GM19240 (cell line): ENCODE measurements around the gene CHRNA5.

Source experiments
- DNase-seq: peaks from one replicate; pipeline ENCODE4 v3.0.0; 2011; ENCODE audit warnings: low spot score; ENCODE audit not compliant: insufficient read length

Gene CHRNA5

DNA sequence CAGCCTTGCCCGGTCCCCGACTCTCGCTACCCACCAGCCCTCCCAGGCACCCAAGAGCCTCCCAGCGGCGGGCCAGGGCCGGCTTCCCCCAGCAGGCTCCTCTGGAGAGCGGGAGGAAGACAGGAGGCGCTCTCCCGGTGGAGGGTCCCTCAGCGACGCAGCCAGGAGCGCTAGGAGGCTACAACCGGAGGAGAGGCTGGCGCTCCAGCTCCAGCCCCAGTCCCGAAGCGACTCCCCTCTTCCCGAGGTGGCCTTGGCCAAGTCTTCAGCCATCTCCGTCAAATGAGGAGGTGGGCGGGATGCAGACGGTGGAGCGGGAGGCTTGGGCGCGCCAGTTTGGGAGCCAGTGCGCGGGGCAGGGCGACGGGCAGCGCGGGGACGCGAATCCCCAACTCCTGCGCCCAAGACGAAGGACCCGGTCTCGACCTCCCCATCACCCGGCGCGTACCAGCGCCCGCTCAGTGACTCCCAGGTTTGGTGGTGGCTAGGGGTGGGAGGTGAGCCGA is 54.8 kb downstream of the CHRNA5 start:
- no peak for DNase-seq

DNA sequence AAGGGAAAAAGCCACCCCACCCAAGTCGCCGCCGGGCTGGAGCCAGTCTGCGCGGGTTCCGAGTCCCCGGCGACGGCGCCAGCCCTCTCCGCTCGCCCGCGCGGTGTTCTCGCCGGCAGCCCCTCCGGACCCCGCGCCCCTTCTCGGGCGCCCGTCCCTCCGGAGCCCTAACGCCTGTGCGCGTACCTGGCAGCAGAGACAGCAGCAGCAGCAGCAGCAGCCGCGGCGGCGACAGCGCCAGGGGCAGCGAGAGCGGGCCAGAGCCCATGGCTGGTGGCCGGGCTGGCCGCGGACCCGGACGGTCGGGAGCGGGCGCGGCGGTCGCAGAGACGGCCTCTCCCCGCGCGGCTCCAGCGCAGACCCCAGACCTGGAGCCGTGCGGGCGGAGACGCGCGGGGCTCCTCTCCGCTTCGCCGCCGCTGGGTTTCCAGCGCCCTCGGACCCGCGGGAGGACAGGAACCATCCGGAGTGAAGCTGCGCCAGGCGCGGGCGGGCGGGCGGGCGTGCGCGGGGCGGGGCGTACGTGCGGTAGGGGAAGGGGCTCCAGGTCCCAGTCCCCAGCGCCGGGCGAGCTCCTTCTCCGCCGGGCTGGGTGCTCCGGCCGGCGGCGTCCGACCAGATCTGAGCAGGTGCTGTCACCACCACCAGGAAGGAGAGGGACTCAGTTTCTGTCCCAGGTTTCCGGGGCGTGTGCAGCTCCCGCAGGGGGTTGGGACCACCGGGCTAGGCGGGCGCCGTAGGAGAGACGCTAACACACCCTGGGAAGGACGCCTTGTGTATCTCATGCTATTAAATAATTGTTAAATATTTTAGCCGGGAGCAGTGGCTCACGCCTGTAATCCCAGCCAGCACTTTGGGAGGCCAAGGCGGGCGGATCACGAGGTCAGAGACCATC is 55.5 kb downstream of the CHRNA5 start, which contains the start of gene CHRNA3:
Gene CHRNA3 (minus strand): TSS at position 470 of the 895 bp plus-strand sequence. CDS start 202 bp downstream, at position 268.
- no peak for DNase-seq

DNA sequence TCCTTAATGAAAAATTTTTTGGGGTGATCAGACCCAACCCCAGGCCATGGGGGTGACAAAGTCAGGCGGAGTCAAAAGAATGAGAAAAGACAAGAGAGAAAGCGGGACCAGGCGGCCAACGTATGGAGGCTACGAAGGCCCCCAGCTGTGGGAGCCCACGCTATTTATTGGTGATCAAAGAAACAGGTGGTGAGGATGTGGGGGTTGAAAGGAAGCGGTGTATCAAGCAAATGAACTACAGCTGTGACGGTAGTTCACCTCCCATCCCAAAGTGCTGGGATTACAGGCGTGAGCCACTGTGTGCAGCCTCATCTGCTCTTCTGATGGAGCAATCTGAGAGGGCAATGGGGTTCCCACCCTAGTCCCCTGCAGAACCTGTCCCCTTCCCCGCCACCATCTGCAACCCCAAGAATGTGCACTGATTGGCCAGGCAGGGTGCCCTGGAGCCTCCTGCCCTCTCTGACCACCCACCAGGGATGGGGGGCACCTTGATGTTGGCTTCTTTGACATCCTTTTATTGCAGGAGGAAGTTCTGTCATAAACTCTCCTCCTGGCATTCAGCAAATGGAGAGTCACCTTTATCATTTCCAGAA is 56.6 kb downstream of the CHRNA5 start:
- no peak for DNase-seq

DNA sequence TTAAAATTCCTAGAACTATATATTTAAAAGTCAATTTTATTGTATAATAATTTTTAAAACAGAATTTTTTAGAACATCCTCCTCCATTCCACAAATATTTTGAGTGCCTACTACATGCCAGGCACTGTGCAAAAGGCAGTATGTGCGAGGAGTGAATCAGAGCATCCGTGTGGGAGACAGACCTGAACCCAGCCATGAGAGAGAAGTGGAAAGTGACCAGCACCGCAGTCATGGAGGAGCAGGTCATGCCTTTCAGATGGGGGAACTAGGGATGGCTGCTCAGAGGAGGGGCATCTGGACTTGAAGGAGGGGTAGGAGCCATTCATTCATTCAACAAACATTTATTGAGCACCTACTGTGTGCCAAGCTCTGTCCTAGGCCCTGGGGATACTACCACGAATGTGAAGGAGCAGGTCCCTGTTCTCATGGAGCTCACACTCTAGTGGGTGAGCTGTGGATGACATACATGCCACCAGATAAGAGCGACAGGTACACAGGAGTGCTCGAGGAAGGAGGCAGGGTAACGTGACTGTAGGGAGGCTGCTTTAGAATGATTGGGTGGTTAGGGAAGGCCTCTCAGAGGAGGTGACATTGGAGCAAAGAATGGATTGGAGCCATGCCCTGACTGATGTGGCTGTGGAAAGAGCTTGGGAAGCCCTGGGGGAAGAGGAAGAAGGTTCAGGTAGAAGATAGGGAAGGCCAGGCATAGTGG is 58.6 kb downstream of the CHRNA5 start:
- DNase-seq = no peak

DNA sequence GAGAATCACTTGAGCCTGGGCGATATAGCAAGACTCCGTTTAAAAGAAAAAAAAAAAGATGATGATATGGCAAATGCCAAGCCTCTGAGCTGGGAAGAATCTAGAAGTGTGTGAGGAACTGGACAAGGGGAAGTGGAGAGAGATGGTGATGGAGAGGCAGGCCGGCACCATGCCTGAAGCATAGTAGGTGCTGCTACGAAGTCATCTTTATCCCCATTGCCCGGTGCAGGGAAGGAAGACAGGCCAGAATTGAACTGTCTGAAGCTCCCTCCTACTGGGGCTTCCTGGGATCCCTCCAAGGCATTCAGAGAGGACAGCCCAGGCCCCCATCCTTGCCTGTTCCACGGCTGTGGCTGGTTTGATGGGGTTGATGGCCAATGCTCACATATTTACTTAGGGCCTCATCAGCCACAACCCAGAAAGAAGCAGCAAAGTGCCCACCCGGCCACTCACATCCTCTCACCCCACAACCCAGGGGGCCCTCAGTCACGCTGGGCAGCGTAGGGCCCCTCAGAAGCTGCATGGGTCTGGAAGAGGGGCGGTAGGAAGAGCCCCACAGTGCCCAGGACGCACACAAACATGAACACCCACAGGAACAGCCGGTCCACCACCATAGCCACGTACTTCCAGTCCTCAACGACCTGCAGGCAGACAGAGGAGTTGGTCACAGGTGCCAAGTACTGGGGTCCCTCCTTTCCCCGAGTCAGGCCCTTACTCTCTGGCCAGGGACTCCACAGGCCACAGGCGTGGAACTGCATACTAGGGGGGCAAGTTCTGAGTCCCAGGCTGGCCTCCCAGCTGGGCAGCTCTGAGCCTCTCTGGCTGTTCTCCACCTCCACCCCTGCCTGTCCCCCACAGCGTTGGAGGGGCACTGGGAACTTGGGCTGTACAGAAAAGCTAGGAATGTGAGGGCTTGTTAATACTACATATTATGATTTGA is 59.6 kb downstream of the CHRNA5 start:
- no peak for DNase-seq

DNA sequence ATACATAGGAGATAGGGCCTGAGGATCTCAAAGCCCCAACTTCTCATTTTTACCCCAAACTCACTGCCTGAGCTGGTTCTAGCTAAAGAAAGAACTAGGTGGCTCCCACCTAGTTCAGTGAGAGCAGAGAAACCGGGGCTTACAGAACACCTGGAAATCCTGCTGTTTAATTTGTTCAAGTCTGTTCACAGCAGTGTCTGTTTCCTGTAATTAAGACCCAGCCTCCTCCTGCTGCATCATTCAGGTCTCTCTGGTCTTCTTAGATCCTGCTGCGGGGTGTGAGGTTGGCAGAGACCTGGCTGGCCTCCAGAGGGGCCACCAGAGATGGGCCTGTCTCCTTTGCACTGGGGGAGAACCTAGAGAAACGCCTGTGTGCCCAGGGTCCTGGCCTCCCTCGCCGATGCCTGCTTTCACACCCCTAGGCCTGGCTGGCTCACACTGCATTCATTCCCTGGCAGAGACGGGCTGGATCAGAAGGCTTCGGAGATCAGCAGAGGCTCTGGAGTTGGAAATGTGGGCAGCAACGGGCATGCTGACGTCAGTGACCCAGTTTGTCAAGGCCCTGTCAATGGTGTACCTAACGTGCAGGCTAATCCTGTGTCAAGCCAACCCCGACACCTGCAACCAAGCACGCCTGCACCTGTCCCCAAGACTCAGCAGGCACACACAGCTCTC is 60.4 kb downstream of the CHRNA5 start:
- DNase-seq = no peak

DNA sequence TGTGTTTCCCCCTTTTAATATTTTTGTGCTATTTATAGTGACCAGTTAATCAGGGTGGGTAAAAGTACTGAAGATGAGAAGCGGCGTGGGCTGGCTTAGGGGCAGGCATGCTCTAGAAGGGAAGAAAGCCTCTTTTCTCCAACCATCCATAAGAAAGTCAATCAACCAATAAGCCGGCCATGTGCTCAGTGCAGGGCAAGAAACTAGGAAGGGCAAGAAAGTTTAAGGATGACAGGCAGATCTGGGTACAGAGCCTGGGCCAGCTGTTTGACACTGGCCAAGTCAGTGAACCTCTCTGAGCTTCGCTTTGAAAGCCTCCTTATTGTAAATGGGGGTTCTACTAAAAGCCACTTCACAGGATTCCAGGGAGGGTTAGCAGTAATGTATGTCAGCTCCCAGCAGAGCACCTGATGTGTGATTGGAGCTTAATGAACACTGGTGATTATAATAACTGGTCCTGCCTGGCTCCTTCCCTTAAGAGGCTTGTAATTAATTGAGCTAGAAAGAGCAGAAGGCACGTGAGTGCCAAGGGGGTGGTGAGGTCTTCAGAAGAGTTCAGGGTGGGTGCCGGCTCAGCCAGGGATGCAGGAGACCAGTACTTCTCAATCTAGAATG is 61.2 kb downstream of the CHRNA5 start:
- DNase-seq = no peak

DNA sequence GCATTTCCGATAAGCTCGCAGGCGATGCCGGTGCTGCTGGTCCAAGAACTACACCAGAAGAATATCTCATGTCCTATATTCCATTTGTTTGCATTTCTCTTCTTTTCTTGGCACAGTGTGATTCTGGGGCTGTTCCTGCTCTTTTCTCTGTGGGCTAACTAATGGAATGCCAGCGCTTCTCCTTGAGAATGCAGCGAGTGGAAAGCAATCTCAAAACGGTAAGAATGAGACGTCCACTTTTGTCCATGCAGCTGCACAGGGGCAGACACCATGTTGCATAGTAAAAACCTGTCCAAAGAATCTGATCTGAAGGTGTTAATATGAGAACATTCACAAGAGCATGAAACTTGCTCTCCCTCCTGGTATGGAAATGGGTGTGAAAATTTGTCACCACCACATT is 62.0 kb downstream of the CHRNA5 start:
- no peak for DNase-seq

DNA sequence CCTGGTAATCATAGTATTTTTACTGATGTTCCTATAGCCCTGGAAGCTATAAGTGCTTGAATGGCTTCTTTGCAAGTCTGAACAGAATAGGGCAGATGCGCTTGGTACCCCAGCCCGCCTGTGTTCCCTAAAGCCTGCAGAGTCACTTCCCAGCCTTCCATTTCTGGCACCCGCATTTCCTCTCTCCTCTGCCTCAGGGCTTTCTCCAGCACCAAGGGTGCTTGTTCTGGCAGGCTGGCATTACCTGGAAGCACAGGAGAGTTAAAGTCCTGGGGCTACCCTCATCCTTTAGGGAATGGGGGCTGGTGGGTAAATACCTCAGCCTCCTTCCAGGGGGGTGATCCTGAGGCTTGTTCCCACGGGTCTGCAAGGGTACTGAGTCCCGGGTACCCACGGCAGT is 62.9 kb downstream of the CHRNA5 start:
- DNase-seq = no peak

DNA sequence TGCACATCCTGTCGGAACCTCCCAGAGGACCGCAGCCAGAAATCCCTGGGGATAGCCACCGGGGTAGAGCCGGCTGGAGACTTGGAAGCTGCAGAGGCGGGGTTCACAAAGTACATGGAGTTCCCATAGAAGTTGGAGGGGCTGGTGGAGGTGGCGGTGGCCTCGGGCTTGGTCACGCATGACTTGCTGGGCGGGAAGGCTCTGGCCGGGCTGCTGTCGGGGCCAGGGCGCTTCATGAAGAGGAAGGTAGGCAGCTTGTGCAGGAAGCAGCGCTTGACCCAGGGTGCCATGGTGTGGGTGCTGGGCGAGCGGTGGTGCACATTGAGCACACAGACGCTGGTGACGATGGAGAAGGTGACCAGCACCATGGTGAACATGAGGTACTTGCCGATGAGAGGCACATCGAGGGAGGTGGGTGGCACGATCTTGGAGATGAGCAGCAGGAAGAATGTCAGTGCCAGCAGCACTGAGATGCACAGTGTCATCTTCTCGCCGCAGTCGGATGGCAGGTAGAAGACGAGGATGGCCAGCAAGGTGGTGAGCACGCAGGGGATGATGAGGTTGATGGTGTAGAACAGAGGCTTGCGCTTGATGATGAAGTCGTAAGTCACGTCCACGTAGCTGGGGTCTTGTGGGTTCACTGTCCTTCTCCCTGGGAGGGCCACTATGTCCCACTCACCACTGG is 63.9 kb downstream of the CHRNA5 start:
- no peak for DNase-seq

DNA sequence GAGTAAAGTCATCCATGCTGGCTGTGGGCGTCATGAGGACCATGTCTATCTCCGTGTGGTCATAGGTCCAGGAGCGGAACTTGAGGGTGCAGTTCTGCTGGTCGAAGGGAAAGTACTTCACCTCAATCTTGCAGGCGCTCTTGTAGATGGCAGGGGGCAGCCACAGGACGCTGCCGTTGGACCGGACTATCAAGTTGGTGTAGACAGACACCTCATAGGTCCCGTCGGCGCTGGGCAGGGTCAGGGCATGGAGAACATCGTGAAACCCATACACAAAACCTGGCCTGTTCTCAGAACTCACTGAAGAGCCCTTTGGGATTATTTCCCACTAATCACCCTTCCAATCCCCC is 64.4 kb downstream of the CHRNA5 start:
- DNase-seq = no peak

DNA sequence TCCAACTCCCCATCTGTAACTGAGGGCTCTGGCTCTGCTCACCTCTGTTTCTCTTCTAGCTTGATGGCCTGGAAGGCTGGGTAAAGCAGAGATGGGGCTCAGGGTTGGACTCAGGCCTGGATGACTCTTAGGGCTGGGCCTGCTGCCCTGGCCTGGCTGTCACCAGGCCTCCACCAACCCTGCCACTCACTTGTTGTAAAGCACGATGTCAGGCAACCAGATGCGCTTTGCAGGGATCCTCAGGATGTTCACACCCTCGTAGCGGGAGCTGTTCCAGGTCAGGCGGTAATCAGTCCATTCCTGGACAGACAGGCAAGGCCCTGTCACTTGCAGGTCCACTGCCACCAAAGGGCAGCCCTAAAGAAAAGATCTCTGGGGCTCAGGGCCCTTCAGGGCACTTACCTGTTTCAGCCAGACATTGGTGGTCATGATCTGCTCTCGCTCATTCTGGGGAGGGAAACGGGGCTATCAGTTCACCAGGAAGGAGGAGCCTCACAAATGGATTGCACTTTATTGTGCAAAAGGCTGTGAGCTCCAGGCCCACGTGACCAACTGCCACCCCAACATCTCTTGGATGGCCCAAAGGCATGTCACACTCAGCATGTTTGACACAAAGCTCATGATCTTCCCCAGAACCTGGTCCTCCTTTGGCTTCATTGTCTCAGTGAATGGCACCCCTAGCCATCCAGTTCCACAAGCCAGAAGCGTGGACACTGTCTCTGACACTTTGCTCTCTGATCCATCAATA is 65.7 kb downstream of the CHRNA5 start:
- DNase-seq = no peak

DNA sequence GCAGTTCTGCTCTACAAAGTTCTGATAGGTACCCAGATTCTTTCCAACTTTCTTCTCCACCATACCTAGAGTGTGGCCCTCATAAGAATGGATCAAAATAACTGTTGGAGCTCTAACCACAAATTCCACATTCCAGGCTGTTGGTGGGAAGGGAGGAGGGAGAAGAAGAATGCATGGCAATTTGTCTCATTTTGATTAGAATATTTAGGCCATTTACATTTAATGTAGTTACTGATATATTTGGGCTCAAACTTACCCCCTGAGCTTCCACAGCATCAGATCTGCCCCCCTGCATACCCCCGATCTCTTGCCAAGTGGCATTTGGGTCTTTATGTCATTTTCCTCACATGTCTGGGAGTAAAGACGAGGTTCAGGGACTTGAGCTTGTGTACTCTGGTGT is 68.0 kb downstream of the CHRNA5 start:
- DNase-seq = no peak

DNA sequence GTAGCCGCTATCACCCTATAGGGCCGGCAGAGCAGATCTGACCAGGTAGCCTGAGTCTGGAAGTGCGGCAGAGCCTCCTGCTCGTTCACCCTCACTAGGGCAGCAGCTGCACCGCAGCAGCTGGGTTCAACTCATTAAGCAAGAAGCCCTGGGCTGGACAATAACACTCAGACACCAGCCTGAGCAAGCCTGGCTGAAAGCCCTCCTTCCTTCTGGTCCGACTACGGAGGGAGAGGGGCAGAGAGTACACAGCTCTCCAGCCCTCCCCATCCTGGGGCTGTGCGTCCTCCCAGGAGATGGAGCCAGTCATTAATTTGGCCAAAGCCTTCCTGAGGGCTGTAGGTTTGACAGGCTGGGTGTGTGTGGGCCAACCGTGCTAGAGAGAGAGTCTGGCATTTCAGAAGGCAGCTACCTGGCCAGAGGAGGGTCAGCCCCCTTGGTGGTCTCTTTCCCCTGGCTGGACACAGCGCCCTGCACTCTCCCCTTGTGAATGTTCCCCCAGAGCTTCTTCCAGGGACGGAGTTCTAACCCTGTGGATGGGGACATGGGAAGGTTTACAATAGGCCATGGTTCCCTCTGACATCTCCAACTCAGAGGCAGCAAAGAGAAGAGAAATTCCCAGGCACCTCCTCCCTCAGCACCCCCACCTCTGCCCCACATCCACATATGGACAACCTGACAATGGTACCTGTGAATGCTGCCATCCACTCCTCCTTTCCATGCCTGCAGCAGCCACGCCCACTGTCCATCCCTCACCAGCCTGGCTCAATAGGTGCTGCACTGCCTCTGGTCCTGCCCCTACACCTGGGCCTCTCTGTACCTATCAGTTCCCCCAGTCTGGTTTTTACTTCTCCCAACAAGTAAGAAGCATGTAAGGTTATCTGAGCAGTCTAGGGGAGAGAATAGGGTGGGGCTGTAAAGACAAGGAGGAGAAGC is 69.2 kb downstream of the CHRNA5 start:
- no peak for DNase-seq

DNA sequence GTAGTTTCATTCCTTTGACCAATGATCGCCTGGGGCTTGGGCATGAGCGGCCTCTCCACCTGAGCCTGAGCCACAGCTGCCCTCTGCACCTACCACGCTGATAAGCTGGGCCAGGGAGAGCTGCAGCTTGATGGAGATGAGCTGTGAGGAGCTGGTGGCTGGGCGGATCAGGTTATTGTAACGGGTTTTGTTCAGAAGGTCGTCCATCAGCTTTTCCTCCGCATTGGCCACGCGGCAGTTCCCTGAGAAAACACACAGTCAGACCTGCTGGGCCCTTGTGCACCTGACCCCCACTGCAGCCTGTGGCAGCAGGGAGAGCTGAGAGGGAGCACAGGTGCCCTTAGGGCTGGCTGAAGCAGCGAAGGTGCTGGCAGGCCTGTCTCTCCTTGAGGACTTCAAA is 70.0 kb downstream of the CHRNA5 start:
- no peak for DNase-seq

DNA sequence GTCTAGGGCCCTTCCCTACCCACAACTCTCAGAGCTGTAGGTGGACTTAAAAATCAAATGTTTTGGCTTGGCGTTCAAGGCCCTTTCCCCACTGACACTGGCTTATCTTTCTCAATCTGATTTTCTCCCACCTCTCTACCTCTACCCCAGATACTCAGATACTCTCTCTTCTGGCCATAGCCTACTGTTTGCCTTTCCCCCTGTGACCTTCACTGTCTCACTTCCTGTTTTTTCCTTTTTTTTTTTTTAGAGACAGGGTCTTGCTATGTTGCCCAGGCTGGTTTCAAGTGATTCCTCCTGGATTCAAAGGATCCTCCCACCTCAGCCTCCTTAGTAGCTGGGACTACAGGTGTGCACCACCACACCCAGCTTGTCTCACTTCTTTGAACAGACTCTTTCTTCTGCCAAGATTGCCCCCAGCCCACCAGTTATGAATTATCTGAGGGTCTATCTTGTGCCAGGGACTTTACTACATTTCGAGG is 71.1 kb downstream of the CHRNA5 start:
- DNase-seq = no peak

DNA sequence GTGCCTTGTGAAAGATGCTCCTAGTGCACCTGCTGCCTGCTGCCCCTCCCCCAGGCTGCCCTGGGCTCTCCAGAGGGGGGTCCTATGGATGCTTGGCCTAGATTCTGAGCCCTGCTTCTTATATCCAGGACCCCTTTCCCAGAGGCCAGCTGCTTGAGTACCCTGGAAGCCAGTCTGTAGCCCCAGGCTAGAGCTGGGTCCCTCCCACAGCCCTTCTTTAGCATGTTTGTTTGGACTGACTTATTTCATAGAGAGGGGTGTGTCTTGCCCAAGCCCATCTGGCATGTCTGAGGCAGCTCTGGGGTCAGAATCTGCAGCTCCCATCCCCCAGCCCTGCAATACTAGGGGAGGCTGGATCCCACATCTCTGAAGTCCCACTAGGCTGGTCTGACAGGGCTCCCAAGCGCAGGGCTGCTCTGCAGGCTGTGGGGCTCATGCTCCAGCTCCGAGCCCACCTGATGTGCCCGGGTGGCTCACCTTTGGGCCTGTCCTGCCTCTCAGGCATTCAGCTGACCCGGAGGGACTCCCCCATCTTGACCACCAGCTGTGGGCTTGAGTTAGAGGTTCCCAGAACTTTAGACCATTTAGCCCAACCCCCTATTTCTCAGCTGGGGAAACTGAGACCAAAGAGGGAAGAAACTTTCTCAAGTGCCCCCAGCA is 72.6 kb downstream of the CHRNA5 start:
- no peak for DNase-seq
